ENCODE measurements around the gene BRME1.

GRCh38 chr19:13877303-13877702, 28.6 kb downstream of the BRME1 start:
- TF ChIP-seq CTCF (conservative IDR thresholded peaks at IDR 0.05; ENCODE audit: low read length) (no peak), EZH2phosphoT487 (IDR thresholded peaks at IDR 0.05; ENCODE audit: borderline replicate concordance) (no peak)

All from Loucy (cell line).